ENCODE results near the gene LRRC27. TPM values are rescaled to one million over a fixed set of nuclear protein-coding genes. Genes with fewer than 3 reads are reported as not detected.
A peak's percentile ranks its signal among the peaks of the same experiment; 100 is the strongest.
"Not testable (repeated sequence)": the region's sequence is repeated elsewhere in the genome, so short reads cannot be mapped to it uniquely, and the experiment has no call there.

Gene LRRC27
- total RNA-seq, 2 donors from 2014 or later: 6.5 to 8.5 TPM

- Mint-ChIP-seq H3K36me3 (no peaks in the 10 kb centered on the region), H3K4me1 (ENCODE audit: low read depth in 2 of 2) (peaks cover 0 to 2% of the 10 kb centered on the region in 2 donors), H3K9me3 (no peaks in the 10 kb centered on the region), H3K4me3 (no peak overlapping the region), H3K27me3 (no peaks in the 10 kb centered on the region), H3K27ac (no peak overlapping the region)
- ATAC-seq (no peak), DNase-seq (ENCODE audit: low spot score) (no peak)
Observed at GRCh38 chr10:132346806-132347205, 14.8 kb downstream of the LRRC27 start.

- H3K36me3 Mint-ChIP-seq: no peaks in the 10 kb centered on the region
- ATAC-seq (no peak), DNase-seq (ENCODE audit: low spot score) (no peak)
- peaks cover 0 to 2% of the 10 kb centered on the region in 2 donors for H3K4me1 Mint-ChIP-seq (ENCODE audit: low read depth in 2 of 2)
- no peaks in the 10 kb centered on the region for H3K27me3 Mint-ChIP-seq
- no peaks in the 10 kb centered on the region for H3K9me3 Mint-ChIP-seq
- H3K27ac Mint-ChIP-seq: no peak overlapping the region
- H3K4me3 Mint-ChIP-seq: no peak overlapping the region
Observed at GRCh38 chr10:132347211-132347930, 15.4 kb downstream of the LRRC27 start.

- no peak overlapping the region for H3K27ac Mint-ChIP-seq
- ATAC-seq: no peak
- H3K4me1 Mint-ChIP-seq (ENCODE audit: low read depth in 2 of 2): peaks cover 0 to 5% of the 10 kb centered on the region in 2 donors
- DNase-seq (ENCODE audit: low spot score): no peak
- no peaks in the 10 kb centered on the region for H3K9me3 Mint-ChIP-seq
- no peak overlapping the region for H3K4me3 Mint-ChIP-seq
- H3K27me3 Mint-ChIP-seq: no peaks in the 10 kb centered on the region
- no peaks in the 10 kb centered on the region for H3K36me3 Mint-ChIP-seq
Observed at GRCh38 chr10:132347931-132348267, 15.9 kb downstream of the LRRC27 start.

GRCh38 chr10:132349766-132350165 is 17.8 kb downstream of the LRRC27 start:
- ATAC-seq: no peak
- no peak overlapping the region for H3K27ac Mint-ChIP-seq
- H3K36me3 Mint-ChIP-seq: no peaks in the 10 kb centered on the region

GRCh38 chr10:132350391-132350790 is 18.4 kb downstream of the LRRC27 start:
- no peak for DNase-seq (ENCODE audit: low spot score)
- ATAC-seq: no peak
- Mint-ChIP-seq H3K4me1 (ENCODE audit: low read depth in 2 of 2) (peaks cover 0 to 6% of the 10 kb centered on the region in 2 donors), H3K9me3 (no peaks in the 10 kb centered on the region), H3K27me3 (no peaks in the 10 kb centered on the region), H3K4me3 (no peak overlapping the region), H3K36me3 (no peaks in the 10 kb centered on the region), H3K27ac (no peak overlapping the region)

More at GRCh38 chr10:132349766-132350165, 17.8 kb downstream of the LRRC27 start:
- H3K9me3 Mint-ChIP-seq: no peaks in the 10 kb centered on the region
- H3K4me1 Mint-ChIP-seq (ENCODE audit: low read depth in 2 of 2): peaks cover 0 to 8% of the 10 kb centered on the region in 2 donors
- no peak overlapping the region for H3K4me3 Mint-ChIP-seq
- H3K27me3 Mint-ChIP-seq: no peaks in the 10 kb centered on the region
- DNase-seq (ENCODE audit: low spot score): no peak

GRCh38 chr10:132350946-132351345 is 19.0 kb downstream of the LRRC27 start:
- Mint-ChIP-seq H3K9me3 (no peaks in the 10 kb centered on the region), H3K36me3 (no peaks in the 10 kb centered on the region), H3K4me3 (no peak overlapping the region), H3K27ac (no peak overlapping the region), H3K27me3 (no peaks in the 10 kb centered on the region), H3K4me1 (ENCODE audit: low read depth in 2 of 2) (peaks cover 0 to 10% of the 10 kb centered on the region in 2 donors)
- no peak for ATAC-seq
- no peak for DNase-seq (ENCODE audit: low spot score)

GRCh38 chr10:132351611-132352010 is 19.6 kb downstream of the LRRC27 start:
- DNase-seq (ENCODE audit: low spot score) (no peak), ATAC-seq (no peak)
- no peak overlapping the region for H3K27ac Mint-ChIP-seq
- no peaks in the 10 kb centered on the region for H3K9me3 Mint-ChIP-seq
- H3K27me3 Mint-ChIP-seq: no peaks in the 10 kb centered on the region
- H3K36me3 Mint-ChIP-seq: no peaks in the 10 kb centered on the region
- H3K4me1 Mint-ChIP-seq (ENCODE audit: low read depth in 2 of 2): peaks cover 0 to 10% of the 10 kb centered on the region in 2 donors
- H3K4me3 Mint-ChIP-seq: no peak overlapping the region

GRCh38 chr10:132352462-132353308 is 20.7 kb downstream of the LRRC27 start:
- not testable (repeated sequence) for ATAC-seq; H3K27me3 Mint-ChIP-seq; DNase-seq (ENCODE audit: low spot score); H3K36me3 Mint-ChIP-seq; H3K9me3 Mint-ChIP-seq; H3K4me3 Mint-ChIP-seq; H3K27ac Mint-ChIP-seq
- H3K4me1 Mint-ChIP-seq (ENCODE audit: low read depth in 2 of 2): peaks cover 0 to 10% of the 10 kb centered on the region in 2 donors

GRCh38 chr10:132353456-132354355 is 21.7 kb downstream of the LRRC27 start:
- H3K4me1 Mint-ChIP-seq (ENCODE audit: low read depth in 2 of 2): peaks cover 0 to 12% of the 10 kb centered on the region in 2 donors
- no peaks in the 10 kb centered on the region for H3K27me3 Mint-ChIP-seq
- H3K27ac Mint-ChIP-seq: no peak overlapping the region
- peak in 1 of 2 donors; percentile 7 for ATAC-seq
- no peaks in the 10 kb centered on the region for H3K36me3 Mint-ChIP-seq
- H3K9me3 Mint-ChIP-seq: no peaks in the 10 kb centered on the region
- H3K4me3 Mint-ChIP-seq: no peak overlapping the region
- no peak for DNase-seq (ENCODE audit: low spot score)

- Mint-ChIP-seq H3K27me3 (no peaks in the 10 kb centered on the region), H3K27ac (peak overlapping the region in 1 of 2 donors; percentile 19), H3K4me3 (no peak overlapping the region), H3K4me1 (ENCODE audit: low read depth in 2 of 2) (peaks cover 0 to 12% of the 10 kb centered on the region in 2 donors), H3K36me3 (no peaks in the 10 kb centered on the region), H3K9me3 (no peaks in the 10 kb centered on the region)
- DNase-seq (ENCODE audit: low spot score): no peak
- ATAC-seq: no peak
Observed at GRCh38 chr10:132354356-132355094, 22.5 kb downstream of the LRRC27 start.

GRCh38 chr10:132355297-132355696 is 23.3 kb downstream of the LRRC27 start:
- H3K27ac Mint-ChIP-seq: peak overlapping the region in 1 of 2 donors; percentile 19
- H3K27me3 Mint-ChIP-seq: no peaks in the 10 kb centered on the region
- no peaks in the 10 kb centered on the region for H3K36me3 Mint-ChIP-seq
- H3K9me3 Mint-ChIP-seq: no peaks in the 10 kb centered on the region
- ATAC-seq: no peak
- no peak for DNase-seq (ENCODE audit: low spot score)
- H3K4me1 Mint-ChIP-seq (ENCODE audit: low read depth in 2 of 2): peaks cover 0 to 12% of the 10 kb centered on the region in 2 donors
- H3K4me3 Mint-ChIP-seq: no peak overlapping the region

GRCh38 chr10:132355754-132356153 is 23.8 kb downstream of the LRRC27 start:
- H3K4me1 Mint-ChIP-seq (ENCODE audit: low read depth in 2 of 2): peaks cover 0 to 12% of the 10 kb centered on the region in 2 donors
- DNase-seq (ENCODE audit: low spot score): no peak
- H3K27me3 Mint-ChIP-seq: no peaks in the 10 kb centered on the region
- H3K9me3 Mint-ChIP-seq: no peaks in the 10 kb centered on the region
- ATAC-seq: no peak
- H3K36me3 Mint-ChIP-seq: no peaks in the 10 kb centered on the region
- H3K4me3 Mint-ChIP-seq: no peak overlapping the region
- peak overlapping the region in 1 of 2 donors; percentile 19 for H3K27ac Mint-ChIP-seq

- ATAC-seq: no peak
- Mint-ChIP-seq H3K4me3 (no peak overlapping the region), H3K9me3 (no peaks in the 10 kb centered on the region), H3K36me3 (no peaks in the 10 kb centered on the region), H3K27me3 (no peaks in the 10 kb centered on the region), H3K4me1 (ENCODE audit: low read depth in 2 of 2) (peaks cover 0 to 12% of the 10 kb centered on the region in 2 donors), H3K27ac (no peak overlapping the region)
- DNase-seq (ENCODE audit: low spot score): no peak
Observed at GRCh38 chr10:132356621-132357195, 24.7 kb downstream of the LRRC27 start.

Measured in natural killer cell treated with Interleukin-12 subunit alpha and Interleukin-12 subunit beta and Interleukin-15 and Interleukin-18, amount 100 ng/mL, for 72 hours (primary cell).